K562 (cell line): ENCODE data around the gene HOXA4. TPM values are rescaled to one million over a fixed set of nuclear protein-coding genes. Genes with fewer than 3 reads are reported as not detected.

ENCODE experiments used
- ATAC-seq: fragments of 200-7000 bp; cut with Tn5 transposase; 3 replicates; pipeline ENCODE4 v1.9.1; 2020; ENCODE audit warnings: moderate library complexity
- BruUV-seq: library from RNA; stranded (reverse); fragments of 400-500 nt; replicated peaks from 2 replicates; lab custom pipeline; 2021; lab: Mats Ljungman, UMichigan
- CTCF ChIA-PET: fragments of 300-600 bp; formaldehyde crosslinking; extraction: SDS; loops from one replicate; lab custom pipeline; 2021; ENCODE audit warnings: low intra/inter-chr PET ratio; lab: Yijun Ruan, JAX
- POLR2A ChIA-PET: fragments of 300-600, 350-650 bp; sonication (Branson Sonifier 250); formaldehyde crosslinking; extraction: SDS; loops from one replicate; lab custom pipeline; 2021; ENCODE audit warnings: antibody characterized with exemption, inconsistent platforms; lab: Yijun Ruan, JAX
- DNase-seq, 4 experiments: peaks; one replicate each; pipeline versions ENCODE4 v3.0.0 to v3.0.0-alpha.2; 2011 to 2018; ENCODE audit warnings: low spot score in 3 of 4, mixed read lengths in 3 of 4; ENCODE audit errors: extremely low read depth in 1 of 4
- FAIRE-seq: peaks from 2 replicates; lab custom pipeline; 2011; peaks lifted over from hg19 to GRCh38; lab: Jason Lieb, UNC
- H2AFZ ChIP-seq: 2 replicates; pipeline ENCODE4 v1.6.0; 2011; ENCODE audit warnings: low read depth, low read length, control low read depth, inconsistent platforms
- H3K27ac ChIP-seq: fragments of 200-600 bp; 3 replicates; pipeline ENCODE4 v1.8.0; 2011; ENCODE audit warnings: low read depth, mild to moderate bottlenecking, control low read depth, inconsistent platforms, low read length, moderate library complexity, mixed read lengths; ENCODE audit errors: extremely low read depth
- H3K27me3 ChIP-seq, 2 experiments: fragments of 300-600 bp in 1 of 2; 2 replicates in 1 of 2; 3 replicates in 1 of 2; pipeline versions ENCODE4 v1.6.0 to v1.8.0; 2011; ENCODE audit warnings: inconsistent platforms in 2 of 2, low read length in 2 of 2, mild to moderate bottlenecking in 1 of 2, mixed read lengths in 1 of 2, moderate library complexity in 1 of 2; ENCODE audit not compliant: control insufficient read depth in 2 of 2, insufficient read depth in 2 of 2
- H3K36me3 ChIP-seq: fragments of 300-600 bp; 3 replicates; pipeline ENCODE4 v1.8.0; 2011; ENCODE audit warnings: mild to moderate bottlenecking, low read length, inconsistent platforms; ENCODE audit not compliant: control insufficient read depth, insufficient read depth
- H3K4me1 ChIP-seq, 2 experiments: fragments of 200-600 bp in 1 of 2; replicated peaks in 1 of 2; 2 replicates in 1 of 2; 3 replicates in 1 of 2; pipeline versions ENCODE4 v1.5.1 to v1.8.0; 2011; ENCODE audit warnings: inconsistent platforms in 2 of 2, low read length in 2 of 2, mild to moderate bottlenecking in 1 of 2, mixed read lengths in 1 of 2, moderate library complexity in 1 of 2; ENCODE audit not compliant: control insufficient read depth in 2 of 2, insufficient read depth in 2 of 2
- H3K4me2 ChIP-seq: 2 replicates; pipeline ENCODE4 v1.6.1; 2011; ENCODE audit warnings: low read length, control low read depth, inconsistent platforms, mixed read lengths; ENCODE audit not compliant: insufficient read depth
- H3K4me3 ChIP-seq: fragments of 200-600 bp; sonication (generic), shearing (Covaris generic); 2 replicates; pipeline ENCODE4 v1.5.1; 2016; ENCODE audit warnings: control low read depth, inconsistent platforms
- H3K79me2 ChIP-seq: fragments of 200-600 bp; 3 replicates; pipeline ENCODE4 v1.8.0; 2011; ENCODE audit warnings: low read length, inconsistent platforms; ENCODE audit not compliant: control insufficient read depth, insufficient read depth
- H3K9ac ChIP-seq, 2 experiments: 2 replicates each; pipeline versions ENCODE4 v1.6.0 to v1.6.1; 2011; ENCODE audit warnings: low read depth in 2 of 2, low read length in 2 of 2, control low read depth in 1 of 2, inconsistent platforms in 1 of 2, mild to moderate bottlenecking in 1 of 2, mixed read lengths in 1 of 2; ENCODE audit not compliant: insufficient read depth in 1 of 2
- H3K9me1 ChIP-seq: one replicate; pipeline ENCODE4 v1.6.0; 2011; ENCODE audit warnings: inconsistent platforms, mild to moderate bottlenecking, low read length, moderate library complexity; ENCODE audit not compliant: control insufficient read depth, insufficient read depth
- H3K9me3 ChIP-seq: replicated peaks from 2 replicates; pipeline ENCODE4 v1.5.1; 2011; ENCODE audit warnings: low read depth, low read length, inconsistent platforms; ENCODE audit not compliant: control insufficient read depth, insufficient read depth
- H4K20me1 ChIP-seq: replicated peaks from 2 replicates; pipeline ENCODE4 v1.6.1; 2011; ENCODE audit warnings: low read length, inconsistent platforms, mixed read lengths; ENCODE audit not compliant: control insufficient read depth, insufficient read depth
- ARID3A ChIP-seq: IDR thresholded peaks from 2 replicates; pipeline ENCODE4 v1.6.1; 2012; ENCODE audit warnings: low read depth, low read length, improper control_type of control experiment, borderline replicate concordance
- GTF2E2 ChIP-seq: fragments of 200-800 bp; sonication (Bioruptor generic); IDR thresholded peaks from 2 replicates; pipeline ENCODE4 v1.6.1; 2016; ENCODE audit warnings: missing genetic modification characterization, missing compliant biosample characterization
- HMBOX1 ChIP-seq: sonication (generic); IDR thresholded peaks from 2 replicates; pipeline ENCODE4 v1.6.1; 2016
- MEF2D ChIP-seq: conservative IDR thresholded peaks from 2 replicates; pipeline ENCODE4 v1.6.1; 2016; ENCODE audit warnings: low read depth, missing genetic modification characterization, missing compliant biosample characterization
- NCOA4 ChIP-seq: fragments of 450-650 bp; IDR thresholded peaks from 2 replicates; pipeline ENCODE4 v1.6.1; 2018; ENCODE audit warnings: mild to moderate bottlenecking; ENCODE audit not compliant: partially characterized antibody
- SAFB2 ChIP-seq: fragments of 200-400 bp; formaldehyde crosslinking; IDR thresholded peaks from 2 replicates; pipeline ENCODE4 v1.6.1; 2018; ENCODE audit warnings: borderline replicate concordance, low read length, low read depth, moderate library complexity; ENCODE audit not compliant: severe bottlenecking
- ZFP91 ChIP-seq: sonication (generic); formaldehyde crosslinking; IDR thresholded peaks from 2 replicates; pipeline ENCODE4 v1.8.0; 2022; ENCODE audit warnings: mild to moderate bottlenecking, missing genetic modification reagents
- whole genome bisulfite sequencing: fragments of 100-300 bp; shearing (Covaris generic); methylation state at CpG from one replicate; pipeline ENCODE4 v1.1.6; 2016; ENCODE audit warnings: low coverage, mixed read lengths; ENCODE audit not compliant: insufficient coverage; ENCODE audit errors: missing lambda C conversion rate; 5-methylcytosine and 5-hydroxymethylcytosine counted together
- in situ Hi-C: fragments of 300-500 bp; cut with MboI; formaldehyde crosslinking; loops from 4 replicates; pipeline ENCODE4 v1.15.0; 2018; ENCODE audit warnings: inconsistent platforms, mixed read lengths
- intact Hi-C: fragments of 100-400 bp; cut with micrococcal nuclease; formaldehyde crosslinking; loops from 2 replicates; pipeline ENCODE4 v1.14.2; 2022
- polyA plus RNA-seq, 8 experiments: library from polyadenylated mRNA; depleted of rRNA in 4 of 8; stranded (reverse) in 5 of 8; unstranded in 3 of 8; fragments of >200 nt; fragmentation: Nextera tagmentation in 2 of 8; fragmentation: Illumina TruSeq in 1 of 8; extraction: Ambion mirVana in 2 of 8; extraction: Trizol in 1 of 8; gene quantifications; 2 replicates each; pipeline versions ENCODE4 v1.2.1 to v1.2.3, GENCODE V29; 2011 to 2014; ENCODE audit warnings: inconsistent platforms in 1 of 8, missing spikeins in 1 of 8
- total RNA-seq, 7 experiments: library from RNA; depleted of rRNA in 6 of 7; stranded (reverse); fragments of >200 nt in 6 of 7; fragmentation: Illumina TruSeq in 2 of 7; extraction: Trizol in 2 of 7; gene quantifications; 2 replicates each; pipeline versions ENCODE4 v1.2.1 to v1.2.3, GENCODE V29; 2011 to 2021; ENCODE audit warnings: low replicate concordance in 1 of 7
- TF ChIP-seq, protein P1 (sequence below): sonication (generic); formaldehyde crosslinking; IDR thresholded peaks from 2 replicates; pipeline ENCODE4 v1.8.1; 2023; ENCODE audit warnings: mild to moderate bottlenecking, missing genetic modification reagents
- TF ChIP-seq, protein P2 (sequence below): sonication (generic); formaldehyde crosslinking; IDR thresholded peaks from 2 replicates; pipeline ENCODE4 v1.9.0; 2022; ENCODE audit warnings: mild to moderate bottlenecking, missing genetic modification reagents
- TF ChIP-seq, protein P3 (sequence below): conservative IDR thresholded peaks from 2 replicates; pipeline ENCODE4 v1.6.1; 2011; ENCODE audit warnings: low read depth, mild to moderate bottlenecking, low read length; ENCODE audit not compliant: control insufficient read depth

The HOXA4 gene
- total and polyA plus RNA-seq, 9 of the 15 experiments (the other 6 are each of a cell fraction or from before 2014, with no cell fraction given) = not detected

DNA sequence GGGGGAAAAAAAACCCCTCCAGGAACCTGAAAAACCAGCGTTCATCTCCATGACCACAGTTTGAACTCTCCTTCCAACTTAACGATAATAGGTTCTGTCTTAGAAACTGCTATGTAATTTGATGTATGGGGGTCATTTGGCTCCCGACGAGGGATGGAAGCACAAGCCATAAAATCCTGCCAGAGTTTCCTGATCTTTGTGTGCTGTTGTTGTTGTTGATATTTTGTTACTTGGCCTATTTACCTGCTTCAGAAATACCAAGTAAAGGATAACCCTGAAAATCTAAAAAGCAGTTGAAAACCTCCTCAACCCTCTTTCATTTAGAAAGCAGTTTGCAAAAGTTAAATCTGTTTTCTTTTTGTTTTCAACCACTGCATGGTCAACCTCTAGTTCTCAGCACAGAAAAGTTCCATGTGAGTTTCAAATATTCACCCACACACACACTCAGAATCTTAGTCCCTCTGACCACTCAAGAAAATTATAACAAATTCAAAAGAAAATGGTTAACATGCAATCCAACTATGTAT, 18.7 kb downstream of the HOXA4 start:
- POLR2A ChIA-PET = no interaction called here
- H3K4me2 ChIP-seq = no peak overlapping the region
- H3K27ac ChIP-seq = no peak overlapping the region

More for the DNA sequence above, 18.7 kb downstream of the HOXA4 start:
- 0% methylated on average over 4 of the region's 4 CpGs for WGBS
- H3K27me3 ChIP-seq = peaks cover 54 to 65% of the 10 kb centered on the region in 2 experiments; a peak in 4 of 5 replicates
- in situ Hi-C loops (no loop called here), intact Hi-C loops (no loop called here)
- H3K9me3 ChIP-seq = no peaks in the 10 kb centered on the region
- CTCF ChIA-PET = no interaction called here
- no peaks in the 10 kb centered on the region for H3K79me2 ChIP-seq
- no peak for DNase-seq
- H3K9ac ChIP-seq = no peak overlapping the region
- no TSS peak for BruUV-seq
- H3K4me3 ChIP-seq = no peak overlapping the region
- TF ChIP-seq ARID3A (no peak), GTF2E2 (no peak), HMBOX1 (no peak), NCOA4 (no peak), MEF2D (no peak), ZFP91 (CRISPR knock-in tag) (no peak), SAFB2 (no peak)
- TF ChIP-seq, protein P1, sequence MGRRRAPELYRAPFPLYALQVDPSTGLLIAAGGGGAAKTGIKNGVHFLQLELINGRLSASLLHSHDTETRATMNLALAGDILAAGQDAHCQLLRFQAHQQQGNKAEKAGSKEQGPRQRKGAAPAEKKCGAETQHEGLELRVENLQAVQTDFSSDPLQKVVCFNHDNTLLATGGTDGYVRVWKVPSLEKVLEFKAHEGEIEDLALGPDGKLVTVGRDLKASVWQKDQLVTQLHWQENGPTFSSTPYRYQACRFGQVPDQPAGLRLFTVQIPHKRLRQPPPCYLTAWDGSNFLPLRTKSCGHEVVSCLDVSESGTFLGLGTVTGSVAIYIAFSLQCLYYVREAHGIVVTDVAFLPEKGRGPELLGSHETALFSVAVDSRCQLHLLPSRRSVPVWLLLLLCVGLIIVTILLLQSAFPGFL (CRISPR knock-in tag) = no peak
- TF ChIP-seq, protein P2, sequence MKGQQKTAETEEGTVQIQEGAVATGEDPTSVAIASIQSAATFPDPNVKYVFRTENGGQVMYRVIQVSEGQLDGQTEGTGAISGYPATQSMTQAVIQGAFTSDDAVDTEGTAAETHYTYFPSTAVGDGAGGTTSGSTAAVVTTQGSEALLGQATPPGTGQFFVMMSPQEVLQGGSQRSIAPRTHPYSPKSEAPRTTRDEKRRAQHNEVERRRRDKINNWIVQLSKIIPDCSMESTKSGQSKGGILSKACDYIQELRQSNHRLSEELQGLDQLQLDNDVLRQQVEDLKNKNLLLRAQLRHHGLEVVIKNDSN (CRISPR knock-in tag) = no peak
- TF ChIP-seq, protein P3, sequence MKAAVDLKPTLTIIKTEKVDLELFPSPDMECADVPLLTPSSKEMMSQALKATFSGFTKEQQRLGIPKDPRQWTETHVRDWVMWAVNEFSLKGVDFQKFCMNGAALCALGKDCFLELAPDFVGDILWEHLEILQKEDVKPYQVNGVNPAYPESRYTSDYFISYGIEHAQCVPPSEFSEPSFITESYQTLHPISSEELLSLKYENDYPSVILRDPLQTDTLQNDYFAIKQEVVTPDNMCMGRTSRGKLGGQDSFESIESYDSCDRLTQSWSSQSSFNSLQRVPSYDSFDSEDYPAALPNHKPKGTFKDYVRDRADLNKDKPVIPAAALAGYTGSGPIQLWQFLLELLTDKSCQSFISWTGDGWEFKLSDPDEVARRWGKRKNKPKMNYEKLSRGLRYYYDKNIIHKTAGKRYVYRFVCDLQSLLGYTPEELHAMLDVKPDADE = no peak
- TF ChIP-seq, all 486 proteins: peak for 0
- no peak for ATAC-seq
- Histone ChIP-seq H3K4me1 (peaks cover 0 to 28% of the 10 kb centered on the region in 2 experiments; a peak in 2 of 5 replicates), H4K20me1 (0 out of 2 replicates have a peak, but pooled peaks cover 6% of the 10 kb centered on the region), H3K9me1 (no peaks in the 10 kb centered on the region), H3K36me3 (no peaks in the 10 kb centered on the region), H2AFZ (no peak overlapping the region)
- FAIRE-seq = no peak
